ENCODE measurements around the gene PSMD12. TPM values are rescaled to one million over a fixed set of nuclear protein-coding genes. Genes with fewer than 3 reads are reported as not detected.

Gene PSMD12
- total RNA-seq, result 10 to 100 TPM; 24.1 to 45.3 (median 27.7) TPM

- TF ChIP-seq, protein P1, sequence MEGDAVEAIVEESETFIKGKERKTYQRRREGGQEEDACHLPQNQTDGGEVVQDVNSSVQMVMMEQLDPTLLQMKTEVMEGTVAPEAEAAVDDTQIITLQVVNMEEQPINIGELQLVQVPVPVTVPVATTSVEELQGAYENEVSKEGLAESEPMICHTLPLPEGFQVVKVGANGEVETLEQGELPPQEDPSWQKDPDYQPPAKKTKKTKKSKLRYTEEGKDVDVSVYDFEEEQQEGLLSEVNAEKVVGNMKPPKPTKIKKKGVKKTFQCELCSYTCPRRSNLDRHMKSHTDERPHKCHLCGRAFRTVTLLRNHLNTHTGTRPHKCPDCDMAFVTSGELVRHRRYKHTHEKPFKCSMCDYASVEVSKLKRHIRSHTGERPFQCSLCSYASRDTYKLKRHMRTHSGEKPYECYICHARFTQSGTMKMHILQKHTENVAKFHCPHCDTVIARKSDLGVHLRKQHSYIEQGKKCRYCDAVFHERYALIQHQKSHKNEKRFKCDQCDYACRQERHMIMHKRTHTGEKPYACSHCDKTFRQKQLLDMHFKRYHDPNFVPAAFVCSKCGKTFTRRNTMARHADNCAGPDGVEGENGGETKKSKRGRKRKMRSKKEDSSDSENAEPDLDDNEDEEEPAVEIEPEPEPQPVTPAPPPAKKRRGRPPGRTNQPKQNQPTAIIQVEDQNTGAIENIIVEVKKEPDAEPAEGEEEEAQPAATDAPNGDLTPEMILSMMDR (IDR thresholded peaks at IDR 0.05; ENCODE audit: low read depth), result no peak
Measured at GRCh38 chr17:67366193-67367157, at the start of gene PSMD12. Gene PSMD12 (minus strand): TSS chr17:67366577. CDS start chr17:67366519, 58 bp downstream.

- TF ChIP-seq, protein P1 (IDR thresholded peaks at IDR 0.05; ENCODE audit: low read depth), result no peak
Measured at GRCh38 chr17:67415291-67415690, 48.9 kb upstream of the PSMD12 start.

GRCh38 chr17:67414559-67414958 lies 48.2 kb upstream of the PSMD12 start:
- TF ChIP-seq, protein P1 (IDR thresholded peaks at IDR 0.05; ENCODE audit: low read depth), result no peak

DNA sequence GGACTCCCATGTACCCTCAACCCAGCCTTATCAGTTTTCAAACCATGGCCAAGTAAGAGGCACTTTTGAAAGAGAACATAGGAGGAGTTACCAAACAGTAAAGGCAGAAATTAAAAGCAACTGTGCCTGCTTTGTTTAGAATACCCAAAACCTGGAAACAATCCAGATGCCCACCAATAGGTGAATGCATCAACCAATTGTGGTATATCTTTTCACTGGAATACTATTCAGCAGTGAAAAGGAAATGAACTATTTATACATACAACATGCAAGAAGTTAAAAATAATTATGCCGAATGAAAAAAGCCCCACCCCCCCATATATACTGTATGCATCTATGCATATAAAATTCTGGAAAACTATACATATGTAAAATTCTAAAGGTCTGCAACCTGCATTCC lies 47.8 kb upstream of the PSMD12 start:
- TF ChIP-seq, protein P1 (IDR thresholded peaks at IDR 0.05; ENCODE audit: low read depth), result no peak

DNA sequence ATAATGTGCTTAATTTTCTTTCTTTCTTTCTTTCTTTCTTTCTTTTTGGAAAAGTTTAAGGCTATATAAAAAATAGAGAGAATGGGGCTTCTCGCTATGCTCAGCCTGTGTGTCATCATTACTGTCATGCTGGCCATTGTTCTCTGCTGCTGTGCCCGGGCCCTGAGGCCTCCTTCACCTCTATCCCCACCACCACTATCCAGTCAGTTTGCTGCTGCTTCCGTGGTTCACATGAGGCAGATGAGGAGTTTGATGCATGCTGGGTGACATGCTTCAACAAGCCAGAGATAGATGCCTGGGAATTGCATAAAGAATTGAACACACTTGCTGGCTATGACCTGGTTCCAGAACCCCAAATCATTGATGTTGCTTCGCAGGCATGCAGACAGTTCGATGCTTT lies 47.0 kb upstream of the PSMD12 start:
- TF ChIP-seq, protein P1 (IDR thresholded peaks at IDR 0.05; ENCODE audit: low read depth), result no peak

DNA sequence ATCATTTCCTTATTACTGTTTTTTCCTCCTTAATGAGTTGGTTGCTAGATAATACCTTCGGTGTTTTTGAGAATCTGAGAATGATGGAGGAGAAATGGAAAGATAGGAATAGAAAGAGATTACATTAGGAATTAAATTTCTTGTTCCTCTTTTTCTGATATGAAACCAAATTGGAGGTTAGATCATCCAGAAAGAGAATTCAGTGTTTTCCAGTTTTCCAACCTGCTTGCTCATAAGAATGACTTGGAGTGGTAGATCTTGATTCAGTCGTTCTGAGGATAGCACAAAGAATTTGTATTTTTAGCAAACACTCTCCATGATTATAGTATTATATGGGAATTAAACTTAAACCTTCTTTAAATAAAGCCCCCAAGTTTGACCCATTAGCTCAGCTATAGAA lies 46.6 kb upstream of the PSMD12 start:
- TF ChIP-seq, protein P1 (IDR thresholded peaks at IDR 0.05; ENCODE audit: low read depth), result no peak

GRCh38 chr17:67412032-67412431 lies 45.7 kb upstream of the PSMD12 start:
- TF ChIP-seq, protein P1 (IDR thresholded peaks at IDR 0.05; ENCODE audit: low read depth), result no peak
